HepG2 (cell line): ENCODE data around the gene SEZ6L. TPM values are rescaled to one million over a fixed set of nuclear protein-coding genes. Genes with fewer than 3 reads are reported as not detected.

Source experiments
- ATAC-seq: fragments of 200-7000 bp; cut with Tn5 transposase; 3 replicates; pipeline ENCODE4 v1.9.1; 2020; ENCODE audit warnings: mild to moderate bottlenecking, moderate library complexity
- BruUV-seq: library from RNA; stranded (reverse); fragments of 400-500 nt; replicated peaks from 2 replicates; lab custom pipeline; 2021; lab: Mats Ljungman, UMichigan
- CTCF ChIA-PET: fragments of 300-600 bp; formaldehyde crosslinking; extraction: SDS; loops from one replicate; lab custom pipeline; 2021; ENCODE audit warnings: low total read pairs, inconsistent platforms, low intra/inter-chr PET ratio; lab: Yijun Ruan, JAX
- POLR2A ChIA-PET: fragments of 350-600 bp; sonication (Branson Sonifier 250); formaldehyde crosslinking; loops from one replicate; lab custom pipeline; 2020; ENCODE audit warnings: antibody characterized with exemption, inconsistent platforms; lab: Yijun Ruan, JAX
- DNase-seq: peaks from one replicate; pipeline ENCODE4 v3.0.0-alpha.2; 2015; ENCODE audit warnings: low spot score
- FAIRE-seq: peaks from 3 replicates; lab custom pipeline; 2011; peaks lifted over from hg19 to GRCh38; lab: Jason Lieb, UNC
- H2AFZ ChIP-seq: one replicate; pipeline ENCODE4 v1.6.1; 2011; ENCODE audit warnings: low read length, inconsistent platforms
- H3K27ac ChIP-seq: fragments of 300-600 bp; 3 replicates; pipeline ENCODE4 v1.8.0; 2011; ENCODE audit warnings: mixed run types, mild to moderate bottlenecking, mixed read lengths, low read length, inconsistent platforms; ENCODE audit not compliant: insufficient read depth; ENCODE audit errors: extremely low read length
- H3K27me3 ChIP-seq, 2 experiments: fragments of 200-600 bp in 1 of 2; 2 replicates in 1 of 2; 3 replicates in 1 of 2; pipeline versions ENCODE4 v1.6.0 to v1.8.0; 2011; ENCODE audit warnings: low read length in 2 of 2, mild to moderate bottlenecking in 2 of 2, moderate library complexity in 2 of 2, inconsistent platforms in 1 of 2; ENCODE audit not compliant: insufficient read depth in 2 of 2, control insufficient read depth in 1 of 2
- H3K36me3 ChIP-seq, 2 experiments: fragments of 200-600 bp in 1 of 2; replicated peaks in 1 of 2; 2 replicates in 1 of 2; 3 replicates in 1 of 2; pipeline versions ENCODE4 v1.5.1 to v1.8.0; 2011; ENCODE audit warnings: low read length in 2 of 2, inconsistent platforms in 1 of 2; ENCODE audit not compliant: insufficient read depth in 2 of 2, control insufficient read depth in 1 of 2
- H3K4me1 ChIP-seq: 2 replicates; pipeline ENCODE4 v1.5.1; 2012; ENCODE audit warnings: low read length, inconsistent platforms; ENCODE audit not compliant: insufficient read depth
- H3K4me2 ChIP-seq: 2 replicates; pipeline ENCODE4 v1.6.0; 2011; ENCODE audit warnings: low read depth, low read length, inconsistent platforms
- H3K4me3 ChIP-seq, 3 experiments: fragments of 200-600 bp in 1 of 3; sonication (generic), shearing (Covaris generic) in 1 of 3; replicated peaks in 1 of 3; 2 replicates each; pipeline ENCODE4 v1.5.1; 2011 to 2016; ENCODE audit warnings: low read length in 3 of 3, inconsistent platforms in 2 of 3, low read depth in 2 of 3, mild to moderate bottlenecking in 2 of 3, control low read depth in 1 of 3, mixed read lengths in 1 of 3; ENCODE audit not compliant: insufficient read depth in 1 of 3
- H3K79me2 ChIP-seq: one replicate; pipeline ENCODE4 v1.6.1; 2011; ENCODE audit warnings: low read length, inconsistent platforms; ENCODE audit not compliant: insufficient read depth
- H3K9ac ChIP-seq: 2 replicates; pipeline ENCODE4 v1.6.0; 2011; ENCODE audit warnings: mild to moderate bottlenecking, low read depth, low read length, inconsistent platforms; ENCODE audit not compliant: insufficient read depth
- H3K9me3 ChIP-seq: 2 replicates; pipeline ENCODE4 v1.5.1; 2012; ENCODE audit warnings: mild to moderate bottlenecking, low read length
- H4K20me1 ChIP-seq: 2 replicates; pipeline ENCODE4 v1.6.0; 2011; ENCODE audit warnings: inconsistent platforms, mild to moderate bottlenecking, low read length, moderate library complexity; ENCODE audit not compliant: insufficient read depth
- FOXO4 ChIP-seq: sonication (generic); formaldehyde crosslinking; conservative IDR thresholded peaks from 2 replicates; pipeline ENCODE4 v1.8.1; 2023; ENCODE audit warnings: missing genetic modification reagents
- JUN ChIP-seq: sonication (generic); formaldehyde crosslinking; IDR thresholded peaks from 2 replicates; pipeline ENCODE4 v1.4.0; 2020; ENCODE audit warnings: mild to moderate bottlenecking, missing genetic modification reagents
- MAF1 ChIP-seq: sonication (generic); formaldehyde crosslinking; IDR thresholded peaks from 2 replicates; pipeline ENCODE4 v1.5.0; 2020; ENCODE audit warnings: missing genetic modification reagents, borderline replicate concordance
- MBNL3 ChIP-seq: fragments of 250-450 bp; sonication (Bioruptor Pico); conservative IDR thresholded peaks from 2 replicates; pipeline ENCODE4 v1.8.0; 2022; ENCODE audit warnings: mild to moderate bottlenecking, inconsistent platforms
- SATB2 ChIP-seq: sonication (generic); formaldehyde crosslinking; IDR thresholded peaks from 2 replicates; pipeline ENCODE4 v1.5.0; 2020; ENCODE audit warnings: missing genetic modification reagents
- SKI ChIP-seq: fragments of 450-650 bp; IDR thresholded peaks from one replicate; pipeline ENCODE4 v1.6.1; 2018; ENCODE audit warnings: mild to moderate bottlenecking; ENCODE audit not compliant: partially characterized antibody
- THAP7 ChIP-seq: sonication (generic); formaldehyde crosslinking; IDR thresholded peaks from 2 replicates; pipeline ENCODE4 v1.8.1; 2023; ENCODE audit warnings: mild to moderate bottlenecking, missing genetic modification reagents
- TOE1 ChIP-seq: sonication (generic); formaldehyde crosslinking; IDR thresholded peaks from 2 replicates; pipeline ENCODE4 v1.4.0; 2020; ENCODE audit warnings: mild to moderate bottlenecking, missing genetic modification reagents
- ZBTB46 ChIP-seq: sonication (generic); formaldehyde crosslinking; IDR thresholded peaks from 2 replicates; pipeline ENCODE4 v1.4.0; 2020; ENCODE audit warnings: mild to moderate bottlenecking, missing genetic modification reagents, borderline replicate concordance
- ZBTB8A ChIP-seq: sonication (generic); formaldehyde crosslinking; IDR thresholded peaks from 2 replicates; pipeline ENCODE4 v1.4.0; 2020; ENCODE audit warnings: mild to moderate bottlenecking, low read depth, missing genetic modification reagents, borderline replicate concordance
- ZFP36L2 ChIP-seq: sonication (generic); formaldehyde crosslinking; IDR thresholded peaks from 2 replicates; pipeline ENCODE4 v1.4.0; 2020; ENCODE audit warnings: missing genetic modification reagents
- ZKSCAN1 ChIP-seq: fragments of 150-350 bp; IDR thresholded peaks from 2 replicates; pipeline ENCODE4 v1.6.1; 2014; ENCODE audit warnings: low read length
- ZNF160 ChIP-seq: sonication (generic); formaldehyde crosslinking; IDR thresholded peaks from 2 replicates; pipeline ENCODE4 v1.8.0; 2022; ENCODE audit warnings: mild to moderate bottlenecking, inconsistent platforms, missing genetic modification reagents
- ZSCAN29 ChIP-seq: sonication (generic); formaldehyde crosslinking; conservative IDR thresholded peaks from 2 replicates; pipeline ENCODE4 v1.4.0; 2020; ENCODE audit warnings: mild to moderate bottlenecking, missing genetic modification reagents
- WGBS: methylation state at CpG from one replicate; pipeline ENCODE4 v1.1.6; 2017; ENCODE audit warnings: low lambda C conversion rate; 5-methylcytosine and 5-hydroxymethylcytosine counted together
- in situ Hi-C: cut with HindIII; loops from 2 replicates; pipeline ENCODE4 v1.10.0; 2017; ENCODE audit warnings: low pct_unique_long_range_greater_than_20kb; ENCODE audit not compliant: extremely low pct_ligation_motif_present
- intact Hi-C: fragments of 100-400 bp; cut with micrococcal nuclease; formaldehyde crosslinking; loops from one replicate; pipeline ENCODE4 v1.10.0; 2022; ENCODE audit not compliant: unreplicated experiment
- polyA plus RNA-seq, 8 experiments: library from polyadenylated mRNA; depleted of rRNA in 3 of 8; stranded (reverse) in 7 of 8; unstranded in 1 of 8; fragments of >200 nt; fragmentation: Illumina TruSeq in 4 of 8; extraction: Trizol in 4 of 8; gene quantifications; 2 replicates each; pipeline versions ENCODE4 v1.2.1 to v1.2.3, GENCODE V29; 2011 to 2016; ENCODE audit warnings: low read depth in 4 of 8, missing spikeins in 1 of 8, mixed read lengths in 1 of 8; ENCODE audit not compliant: insufficient read depth in 1 of 8
- total RNA-seq, 5 experiments: library from RNA; depleted of rRNA; stranded (reverse); fragments of >200 nt; fragmentation: Illumina TruSeq; extraction: Trizol; gene quantifications; 2 replicates each; pipeline ENCODE4 v1.2.3, GENCODE V29; 2016; ENCODE audit warnings: low read depth in 1 of 5
- TF ChIP-seq, protein P1 (sequence below): sonication (generic); formaldehyde crosslinking; IDR thresholded peaks from 2 replicates; pipeline ENCODE4; 2020; ENCODE audit warnings: missing genetic modification reagents, mild to moderate bottlenecking, borderline replicate concordance
- TF ChIP-seq, protein P2 (sequence below): sonication (generic); formaldehyde crosslinking; IDR thresholded peaks from 2 replicates; pipeline ENCODE4 v1.8.0; 2022; ENCODE audit warnings: missing genetic modification reagents, mild to moderate bottlenecking, borderline replicate concordance

Gene SEZ6L
- total and polyA plus RNA-seq, 2 of the 13 experiments (the other 11 are each of a cell fraction or from before 2014, with no cell fraction given): not detected

GRCh38 chr22:26410386-26410785 lies 241.1 kb downstream of the SEZ6L start:
- no peak for FAIRE-seq
- H3K27me3 ChIP-seq: peaks cover 0 to 6% of the 10 kb centered on the region in 2 experiments; a peak in 2 of 5 replicates
- intact Hi-C loops: no loop called here
- CTCF ChIA-PET: no interaction called here
- no peaks in the 10 kb centered on the region for H3K4me1 ChIP-seq
- in situ Hi-C loops: no loop called here
- no peak for DNase-seq
- no peak overlapping the region for H3K9ac ChIP-seq
- 1% methylated on average over 5 of the region's 5 CpGs for WGBS
- BruUV-seq: no TSS peak
- no peaks in the 10 kb centered on the region for H4K20me1 ChIP-seq
- POLR2A ChIA-PET: no interaction called here
- no peak overlapping the region for H3K4me3 ChIP-seq
- no peak overlapping the region for H3K4me2 ChIP-seq
- ATAC-seq: no peak
- H3K79me2 ChIP-seq: no peaks in the 10 kb centered on the region
- H3K9me3 ChIP-seq: no peaks in the 10 kb centered on the region
- no peaks in the 10 kb centered on the region for H3K36me3 ChIP-seq
- no peak overlapping the region for H2AFZ ChIP-seq
- no peak overlapping the region for H3K27ac ChIP-seq
- no peak for TF ChIP-seq MAF1 (CRISPR knock-in tag)
- TF ChIP-seq FOXO4 (CRISPR knock-in tag): no peak
- no peak for TF ChIP-seq ZBTB8A (CRISPR knock-in tag)
- no peak for TF ChIP-seq TOE1 (CRISPR knock-in tag)
- no peak for TF ChIP-seq ZFP36L2 (CRISPR knock-in tag)
- no peak for TF ChIP-seq ZNF160 (CRISPR knock-in tag)
- no peak for TF ChIP-seq ZBTB46 (CRISPR knock-in tag)
- TF ChIP-seq, protein P1, sequence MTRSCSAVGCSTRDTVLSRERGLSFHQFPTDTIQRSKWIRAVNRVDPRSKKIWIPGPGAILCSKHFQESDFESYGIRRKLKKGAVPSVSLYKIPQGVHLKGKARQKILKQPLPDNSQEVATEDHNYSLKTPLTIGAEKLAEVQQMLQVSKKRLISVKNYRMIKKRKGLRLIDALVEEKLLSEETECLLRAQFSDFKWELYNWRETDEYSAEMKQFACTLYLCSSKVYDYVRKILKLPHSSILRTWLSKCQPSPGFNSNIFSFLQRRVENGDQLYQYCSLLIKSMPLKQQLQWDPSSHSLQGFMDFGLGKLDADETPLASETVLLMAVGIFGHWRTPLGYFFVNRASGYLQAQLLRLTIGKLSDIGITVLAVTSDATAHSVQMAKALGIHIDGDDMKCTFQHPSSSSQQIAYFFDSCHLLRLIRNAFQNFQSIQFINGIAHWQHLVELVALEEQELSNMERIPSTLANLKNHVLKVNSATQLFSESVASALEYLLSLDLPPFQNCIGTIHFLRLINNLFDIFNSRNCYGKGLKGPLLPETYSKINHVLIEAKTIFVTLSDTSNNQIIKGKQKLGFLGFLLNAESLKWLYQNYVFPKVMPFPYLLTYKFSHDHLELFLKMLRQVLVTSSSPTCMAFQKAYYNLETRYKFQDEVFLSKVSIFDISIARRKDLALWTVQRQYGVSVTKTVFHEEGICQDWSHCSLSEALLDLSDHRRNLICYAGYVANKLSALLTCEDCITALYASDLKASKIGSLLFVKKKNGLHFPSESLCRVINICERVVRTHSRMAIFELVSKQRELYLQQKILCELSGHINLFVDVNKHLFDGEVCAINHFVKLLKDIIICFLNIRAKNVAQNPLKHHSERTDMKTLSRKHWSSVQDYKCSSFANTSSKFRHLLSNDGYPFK (CRISPR knock-in tag): no peak
- TF ChIP-seq ZSCAN29 (CRISPR knock-in tag): no peak
- no peak for TF ChIP-seq JUN (CRISPR knock-in tag)
- TF ChIP-seq ZKSCAN1: no peak
- TF ChIP-seq, protein P2, sequence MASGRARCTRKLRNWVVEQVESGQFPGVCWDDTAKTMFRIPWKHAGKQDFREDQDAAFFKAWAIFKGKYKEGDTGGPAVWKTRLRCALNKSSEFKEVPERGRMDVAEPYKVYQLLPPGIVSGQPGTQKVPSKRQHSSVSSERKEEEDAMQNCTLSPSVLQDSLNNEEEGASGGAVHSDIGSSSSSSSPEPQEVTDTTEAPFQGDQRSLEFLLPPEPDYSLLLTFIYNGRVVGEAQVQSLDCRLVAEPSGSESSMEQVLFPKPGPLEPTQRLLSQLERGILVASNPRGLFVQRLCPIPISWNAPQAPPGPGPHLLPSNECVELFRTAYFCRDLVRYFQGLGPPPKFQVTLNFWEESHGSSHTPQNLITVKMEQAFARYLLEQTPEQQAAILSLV (CRISPR knock-in tag): no peak
- TF ChIP-seq MBNL3 (CRISPR knock-in tag): no peak
- TF ChIP-seq SATB2 (CRISPR knock-in tag): no peak
- TF ChIP-seq SKI: no peak
- no peak for TF ChIP-seq THAP7 (CRISPR knock-in tag)
